ENCODE measurements around the gene DYNLT1.

DNA sequence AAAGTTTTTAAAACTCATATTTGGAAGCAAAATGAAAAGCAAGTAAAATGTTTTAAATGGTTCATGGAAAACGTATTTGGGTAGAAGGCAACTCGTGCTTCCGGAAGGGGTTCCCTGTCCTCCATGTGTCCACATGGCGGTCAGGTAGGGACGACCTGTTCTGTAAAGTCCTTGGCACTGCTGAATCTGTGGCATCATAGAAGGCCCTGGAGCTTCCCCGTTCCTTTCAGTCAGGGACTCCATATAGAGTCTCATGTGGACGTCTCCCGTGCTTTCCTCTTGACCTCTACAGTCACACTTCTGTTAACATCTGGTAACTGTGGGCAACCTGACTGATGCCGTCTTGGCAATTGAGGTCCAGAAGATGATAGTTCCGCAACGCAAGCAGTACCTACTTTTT, 11.4 kb downstream of the DYNLT1 start:
- TF ChIP-seq, protein P1, sequence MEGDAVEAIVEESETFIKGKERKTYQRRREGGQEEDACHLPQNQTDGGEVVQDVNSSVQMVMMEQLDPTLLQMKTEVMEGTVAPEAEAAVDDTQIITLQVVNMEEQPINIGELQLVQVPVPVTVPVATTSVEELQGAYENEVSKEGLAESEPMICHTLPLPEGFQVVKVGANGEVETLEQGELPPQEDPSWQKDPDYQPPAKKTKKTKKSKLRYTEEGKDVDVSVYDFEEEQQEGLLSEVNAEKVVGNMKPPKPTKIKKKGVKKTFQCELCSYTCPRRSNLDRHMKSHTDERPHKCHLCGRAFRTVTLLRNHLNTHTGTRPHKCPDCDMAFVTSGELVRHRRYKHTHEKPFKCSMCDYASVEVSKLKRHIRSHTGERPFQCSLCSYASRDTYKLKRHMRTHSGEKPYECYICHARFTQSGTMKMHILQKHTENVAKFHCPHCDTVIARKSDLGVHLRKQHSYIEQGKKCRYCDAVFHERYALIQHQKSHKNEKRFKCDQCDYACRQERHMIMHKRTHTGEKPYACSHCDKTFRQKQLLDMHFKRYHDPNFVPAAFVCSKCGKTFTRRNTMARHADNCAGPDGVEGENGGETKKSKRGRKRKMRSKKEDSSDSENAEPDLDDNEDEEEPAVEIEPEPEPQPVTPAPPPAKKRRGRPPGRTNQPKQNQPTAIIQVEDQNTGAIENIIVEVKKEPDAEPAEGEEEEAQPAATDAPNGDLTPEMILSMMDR (IDR thresholded peaks at IDR 0.05) = no peak
- TF ChIP-seq POLR2A (IDR thresholded peaks at IDR 0.05) = no peak

Measured in testis (tissue), 2 donors.